HepG2 (cell line): Measurements from ENCODE around the gene PASK. TPM values are rescaled to one million over a fixed set of nuclear protein-coding genes. Genes with fewer than 3 reads are reported as not detected.

ENCODE experiments used
- ATAC-seq: fragments of 200-7000 bp; cut with Tn5 transposase; 3 replicates; pipeline ENCODE4 v1.9.1; 2020; ENCODE audit warnings: mild to moderate bottlenecking, moderate library complexity
- BruUV-seq: library from RNA; stranded (reverse); fragments of 400-500 nt; replicated peaks from 2 replicates; lab custom pipeline; 2021; lab: Mats Ljungman, UMichigan
- CTCF ChIA-PET: fragments of 300-600 bp; formaldehyde crosslinking; extraction: SDS; loops from one replicate; lab custom pipeline; 2021; ENCODE audit warnings: low total read pairs, inconsistent platforms, low intra/inter-chr PET ratio; lab: Yijun Ruan, JAX
- POLR2A ChIA-PET: fragments of 350-600 bp; sonication (Branson Sonifier 250); formaldehyde crosslinking; loops from one replicate; lab custom pipeline; 2020; ENCODE audit warnings: antibody characterized with exemption, inconsistent platforms; lab: Yijun Ruan, JAX
- DNase-seq: peaks from one replicate; pipeline ENCODE4 v3.0.0-alpha.2; 2015; ENCODE audit warnings: low spot score
- FAIRE-seq: peaks from 3 replicates; lab custom pipeline; 2011; peaks lifted over from hg19 to GRCh38; lab: Jason Lieb, UNC
- H2AFZ ChIP-seq: one replicate; pipeline ENCODE4 v1.6.1; 2011; ENCODE audit warnings: low read length, inconsistent platforms
- H3K27ac ChIP-seq: fragments of 300-600 bp; 3 replicates; pipeline ENCODE4 v1.8.0; 2011; ENCODE audit warnings: mixed run types, mild to moderate bottlenecking, mixed read lengths, low read length, inconsistent platforms; ENCODE audit not compliant: insufficient read depth; ENCODE audit errors: extremely low read length
- H3K27me3 ChIP-seq, 2 experiments: fragments of 200-600 bp in 1 of 2; 2 replicates in 1 of 2; 3 replicates in 1 of 2; pipeline versions ENCODE4 v1.6.0 to v1.8.0; 2011; ENCODE audit warnings: low read length in 2 of 2, mild to moderate bottlenecking in 2 of 2, moderate library complexity in 2 of 2, inconsistent platforms in 1 of 2; ENCODE audit not compliant: insufficient read depth in 2 of 2, control insufficient read depth in 1 of 2
- H3K36me3 ChIP-seq, 2 experiments: fragments of 200-600 bp in 1 of 2; replicated peaks in 1 of 2; 2 replicates in 1 of 2; 3 replicates in 1 of 2; pipeline versions ENCODE4 v1.5.1 to v1.8.0; 2011; ENCODE audit warnings: low read length in 2 of 2, inconsistent platforms in 1 of 2; ENCODE audit not compliant: insufficient read depth in 2 of 2, control insufficient read depth in 1 of 2
- H3K4me1 ChIP-seq: 2 replicates; pipeline ENCODE4 v1.5.1; 2012; ENCODE audit warnings: low read length, inconsistent platforms; ENCODE audit not compliant: insufficient read depth
- H3K4me2 ChIP-seq: 2 replicates; pipeline ENCODE4 v1.6.0; 2011; ENCODE audit warnings: low read depth, low read length, inconsistent platforms
- H3K4me3 ChIP-seq, 3 experiments: fragments of 200-600 bp in 1 of 3; sonication (generic), shearing (Covaris generic) in 1 of 3; replicated peaks in 1 of 3; 2 replicates each; pipeline ENCODE4 v1.5.1; 2011 to 2016; ENCODE audit warnings: low read length in 3 of 3, inconsistent platforms in 2 of 3, low read depth in 2 of 3, mild to moderate bottlenecking in 2 of 3, control low read depth in 1 of 3, mixed read lengths in 1 of 3; ENCODE audit not compliant: insufficient read depth in 1 of 3
- H3K79me2 ChIP-seq: one replicate; pipeline ENCODE4 v1.6.1; 2011; ENCODE audit warnings: low read length, inconsistent platforms; ENCODE audit not compliant: insufficient read depth
- H3K9ac ChIP-seq: 2 replicates; pipeline ENCODE4 v1.6.0; 2011; ENCODE audit warnings: mild to moderate bottlenecking, low read depth, low read length, inconsistent platforms; ENCODE audit not compliant: insufficient read depth
- H3K9me3 ChIP-seq: 2 replicates; pipeline ENCODE4 v1.5.1; 2012; ENCODE audit warnings: mild to moderate bottlenecking, low read length
- H4K20me1 ChIP-seq: 2 replicates; pipeline ENCODE4 v1.6.0; 2011; ENCODE audit warnings: inconsistent platforms, mild to moderate bottlenecking, low read length, moderate library complexity; ENCODE audit not compliant: insufficient read depth
- HOXA5 ChIP-seq: sonication (generic); formaldehyde crosslinking; IDR thresholded peaks from 2 replicates; pipeline ENCODE4 v1.4.0; 2020; ENCODE audit warnings: missing genetic modification reagents
- REL ChIP-seq: sonication (generic); formaldehyde crosslinking; conservative IDR thresholded peaks from 2 replicates; pipeline ENCODE4 v1.8.0; 2022; ENCODE audit warnings: mild to moderate bottlenecking, missing genetic modification reagents, moderate library complexity
- ZNF7 ChIP-seq: IDR thresholded peaks from 2 replicates; pipeline ENCODE4 v1.6.1; 2016; ENCODE audit warnings: missing biosample characterization, missing genetic modification reagents
- ZNF709 ChIP-seq: sonication (generic); formaldehyde crosslinking; IDR thresholded peaks from 2 replicates; pipeline ENCODE4 v1.5.0; 2020; ENCODE audit warnings: mild to moderate bottlenecking, missing genetic modification reagents
- WGBS: methylation state at CpG from one replicate; pipeline ENCODE4 v1.1.6; 2017; ENCODE audit warnings: low lambda C conversion rate; 5-methylcytosine and 5-hydroxymethylcytosine counted together
- in situ Hi-C: cut with HindIII; loops from 2 replicates; pipeline ENCODE4 v1.10.0; 2017; ENCODE audit warnings: low pct_unique_long_range_greater_than_20kb; ENCODE audit not compliant: extremely low pct_ligation_motif_present
- intact Hi-C: fragments of 100-400 bp; cut with micrococcal nuclease; formaldehyde crosslinking; loops from one replicate; pipeline ENCODE4 v1.10.0; 2022; ENCODE audit not compliant: unreplicated experiment
- polyA plus RNA-seq, 8 experiments: library from polyadenylated mRNA; depleted of rRNA in 3 of 8; stranded (reverse) in 7 of 8; unstranded in 1 of 8; fragments of >200 nt; fragmentation: Illumina TruSeq in 4 of 8; extraction: Trizol in 4 of 8; gene quantifications; 2 replicates each; pipeline versions ENCODE4 v1.2.1 to v1.2.3, GENCODE V29; 2011 to 2016; ENCODE audit warnings: low read depth in 4 of 8, missing spikeins in 1 of 8, mixed read lengths in 1 of 8; ENCODE audit not compliant: insufficient read depth in 1 of 8
- total RNA-seq, 5 experiments: library from RNA; depleted of rRNA; stranded (reverse); fragments of >200 nt; fragmentation: Illumina TruSeq; extraction: Trizol; gene quantifications; 2 replicates each; pipeline ENCODE4 v1.2.3, GENCODE V29; 2016; ENCODE audit warnings: low read depth in 1 of 5

PASK gene
- total and polyA plus RNA-seq, 2 of the 13 experiments (the other 11 are each of a cell fraction or from before 2014, with no cell fraction given), result 6.9 to 17.0 TPM

- H2AFZ ChIP-seq, result no peak overlapping the region
- H3K27me3 ChIP-seq, result no peaks in the 10 kb centered on the region
- POLR2A ChIA-PET, result no interaction called here
- no peak overlapping the region for H3K4me2 ChIP-seq
- no peak overlapping the region for H3K9ac ChIP-seq
- ATAC-seq, result no peak
- no peak for TF ChIP-seq HOXA5 (CRISPR knock-in tag)
- TF ChIP-seq ZNF7 (CRISPR knock-in tag), result no peak
- TF ChIP-seq, all 625 proteins: peak for 0
- peaks cover 17 to 55% of the 10 kb centered on the region in 2 experiments for H3K36me3 ChIP-seq
- WGBS, result 97% methylated on average over 25 of the region's 29 CpGs
- peaks cover 2% of the 10 kb centered on the region for H3K79me2 ChIP-seq
- DNase-seq (no peak), FAIRE-seq (no peak)
- H3K27ac ChIP-seq, result no peak overlapping the region
- CTCF ChIA-PET, result no interaction called here
- H4K20me1 ChIP-seq, result no peaks in the 10 kb centered on the region; the same call in 1 of the 2 replicates
- in situ Hi-C loops, result no loop called here
- no peaks in the 10 kb centered on the region for H3K9me3 ChIP-seq
- intact Hi-C loops, result no loop called here
- no TSS peak for BruUV-seq
- no peak overlapping the region for H3K4me3 ChIP-seq
- H3K4me1 ChIP-seq, result peaks cover 16% of the 10 kb centered on the region
These were observed 61.6 kb downstream of the PASK start for GRCh38 chr2:241087420-241088268.

- DNase-seq, result no peak
- Histone ChIP-seq H2AFZ (no peak overlapping the region), H3K4me3 (no peak overlapping the region), H3K4me1 (peaks cover 27% of the 10 kb centered on the region), H3K4me2 (no peak overlapping the region), H3K36me3 (peaks cover 15 to 35% of the 10 kb centered on the region in 2 experiments), H3K9me3 (no peaks in the 10 kb centered on the region), H4K20me1 (no peaks in the 10 kb centered on the region; the same call in 1 of the 2 replicates), H3K27ac (no peak overlapping the region), H3K27me3 (no peaks in the 10 kb centered on the region), H3K79me2 (no peaks in the 10 kb centered on the region), H3K9ac (no peak overlapping the region)
- TSS peak; percentile 23 for BruUV-seq
- POLR2A ChIA-PET, result no interaction called here
- in situ Hi-C loops (no loop called here), intact Hi-C loops (no loop called here)
- CTCF ChIA-PET, result no interaction called here
- peak; percentile 94 for TF ChIP-seq ZNF709
- no peak for TF ChIP-seq REL
- WGBS, result 97% methylated on average over 4 of the region's 4 CpGs
- FAIRE-seq, result no peak
- no peak for ATAC-seq
These were observed 64.3 kb downstream of the PASK start for GRCh38 chr2:241084856-241085444.
